GM18507 (cell line): Measurements from ENCODE around the gene MTCH1.
A peak's percentile ranks its signal among the peaks of the same experiment; 100 is the strongest.

Experiments used
- DNase-seq: peaks from one replicate; pipeline ENCODE4 v3.0.0; 2011; ENCODE audit warnings: low read depth; ENCODE audit not compliant: insufficient read length; ENCODE audit errors: extremely low spot score
- FAIRE-seq: peaks from 2 replicates; lab custom pipeline; 2011; peaks lifted over from hg19 to GRCh38; lab: Jason Lieb, UNC

The MTCH1 gene

GRCh38 chr6:36973647-36974046, 12.3 kb downstream of the MTCH1 start:
- no peak for DNase-seq

GRCh38 chr6:36973190-36973589, 12.8 kb downstream of the MTCH1 start:
- DNase-seq = no peak
- no peak for FAIRE-seq

More at GRCh38 chr6:36973647-36974046, 12.3 kb downstream of the MTCH1 start:
- FAIRE-seq = no peak

- FAIRE-seq = no peak
These were observed 13.9 kb downstream of the MTCH1 start for GRCh38 chr6:36971921-36972673.

GRCh38 chr6:36970892-36971842, 14.8 kb downstream of the MTCH1 start:
- no peak for FAIRE-seq
- DNase-seq = no peak

More at GRCh38 chr6:36971921-36972673, 13.9 kb downstream of the MTCH1 start:
- no peak for DNase-seq

- DNase-seq (no peak), FAIRE-seq (no peak)
These were observed 15.8 kb downstream of the MTCH1 start for GRCh38 chr6:36969988-36970891.

- no peak for FAIRE-seq
- DNase-seq = no peak
These were observed 16.7 kb downstream of the MTCH1 start for GRCh38 chr6:36969240-36969691.

GRCh38 chr6:36968266-36968977, 17.6 kb downstream of the MTCH1 start:
- FAIRE-seq (no peak), DNase-seq (no peak)

- FAIRE-seq (no peak), DNase-seq (no peak)
These were observed 18.2 kb downstream of the MTCH1 start for GRCh38 chr6:36967757-36968156.

GRCh38 chr6:36967301-36967700, 18.7 kb downstream of the MTCH1 start:
- DNase-seq (no peak), FAIRE-seq (no peak)

GRCh38 chr6:36964908-36965307, 21.1 kb downstream of the MTCH1 start:
- no peak for FAIRE-seq
- no peak for DNase-seq

GRCh38 chr6:36964349-36964748, 21.6 kb downstream of the MTCH1 start:
- FAIRE-seq (no peak), DNase-seq (no peak)

GRCh38 chr6:36963451-36964290, 22.3 kb downstream of the MTCH1 start:
- FAIRE-seq = no peak

GRCh38 chr6:36962874-36963273, 23.1 kb downstream of the MTCH1 start:
- DNase-seq = peak; percentile 40
- no peak for FAIRE-seq

More at GRCh38 chr6:36963451-36964290, 22.3 kb downstream of the MTCH1 start:
- DNase-seq = no peak

- FAIRE-seq = no peak
- no peak for DNase-seq
These were observed 24.3 kb downstream of the MTCH1 start for GRCh38 chr6:36961441-36962435.

GRCh38 chr6:36959555-36960250, 26.3 kb downstream of the MTCH1 start:
- FAIRE-seq = no peak
- no peak for DNase-seq
